Measurements from ENCODE around the gene DPH1. TPM values are rescaled to one million over a fixed set of nuclear protein-coding genes. Genes with fewer than 3 reads are reported as not detected.

Gene DPH1
- total RNA-seq, 1 donor from 2014 or later: 29.4 TPM

DNA sequence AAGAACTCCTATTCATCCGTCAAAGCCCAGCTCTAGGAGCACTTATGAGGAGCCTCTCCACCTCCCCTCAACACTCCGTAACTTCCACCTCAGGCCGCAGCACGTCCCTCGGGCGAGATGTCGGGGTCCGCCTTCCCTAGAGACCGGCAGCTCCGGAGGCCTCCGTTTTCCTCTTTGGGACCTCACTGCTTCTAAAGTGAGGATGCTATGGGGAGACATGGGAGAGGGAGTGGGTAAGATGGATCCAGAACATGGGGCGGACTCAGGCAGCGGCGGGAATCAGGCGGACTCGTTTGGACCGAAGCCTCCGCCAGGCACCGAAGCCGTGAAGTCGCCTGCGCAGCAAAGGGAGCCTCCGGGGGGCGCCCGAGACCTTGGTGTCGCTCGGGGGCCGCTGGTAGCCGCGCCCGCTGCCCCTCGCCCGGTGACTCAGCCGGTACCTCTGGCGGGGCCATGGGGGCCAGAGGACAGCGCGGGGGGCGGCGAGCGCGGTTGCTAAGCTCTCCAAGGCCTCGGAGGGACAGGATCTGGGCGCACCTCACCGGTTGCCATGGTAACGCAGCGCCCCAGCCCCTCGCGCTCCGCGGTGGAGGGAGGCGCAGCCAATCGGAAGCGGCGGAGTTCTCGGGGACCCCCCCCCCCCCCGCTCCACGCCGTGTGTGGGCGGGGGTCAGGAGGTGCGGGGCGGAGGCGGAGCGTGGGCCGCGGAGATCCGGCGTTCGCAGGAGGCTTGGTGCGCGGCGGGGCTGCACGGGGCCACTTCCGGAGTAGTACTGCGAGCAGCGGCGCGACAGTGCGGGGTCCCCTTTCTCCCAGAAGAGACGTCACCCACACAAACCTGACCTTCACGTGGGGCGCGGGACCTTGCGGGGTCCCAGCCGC, 23.7 kb downstream of the DPH1 start:
- Mint-ChIP-seq H3K4me1 (ENCODE audit: low read depth) (peaks cover 19% of the 10 kb centered on the region), H3K27ac (ENCODE audit: unreplicated experiment) (no peak overlapping the region), H3K27me3 (ENCODE audit: low read depth) (no peaks in the 10 kb centered on the region), H3K4me3 (ENCODE audit: unreplicated experiment) (peak overlapping the region; percentile 62), H3K36me3 (ENCODE audit: low read depth) (no peaks in the 10 kb centered on the region), H3K9me3 (ENCODE audit: low read depth) (no peaks in the 10 kb centered on the region)
- DNase-seq (ENCODE audit: low spot score): no peak
- TF ChIP-seq, protein P1, sequence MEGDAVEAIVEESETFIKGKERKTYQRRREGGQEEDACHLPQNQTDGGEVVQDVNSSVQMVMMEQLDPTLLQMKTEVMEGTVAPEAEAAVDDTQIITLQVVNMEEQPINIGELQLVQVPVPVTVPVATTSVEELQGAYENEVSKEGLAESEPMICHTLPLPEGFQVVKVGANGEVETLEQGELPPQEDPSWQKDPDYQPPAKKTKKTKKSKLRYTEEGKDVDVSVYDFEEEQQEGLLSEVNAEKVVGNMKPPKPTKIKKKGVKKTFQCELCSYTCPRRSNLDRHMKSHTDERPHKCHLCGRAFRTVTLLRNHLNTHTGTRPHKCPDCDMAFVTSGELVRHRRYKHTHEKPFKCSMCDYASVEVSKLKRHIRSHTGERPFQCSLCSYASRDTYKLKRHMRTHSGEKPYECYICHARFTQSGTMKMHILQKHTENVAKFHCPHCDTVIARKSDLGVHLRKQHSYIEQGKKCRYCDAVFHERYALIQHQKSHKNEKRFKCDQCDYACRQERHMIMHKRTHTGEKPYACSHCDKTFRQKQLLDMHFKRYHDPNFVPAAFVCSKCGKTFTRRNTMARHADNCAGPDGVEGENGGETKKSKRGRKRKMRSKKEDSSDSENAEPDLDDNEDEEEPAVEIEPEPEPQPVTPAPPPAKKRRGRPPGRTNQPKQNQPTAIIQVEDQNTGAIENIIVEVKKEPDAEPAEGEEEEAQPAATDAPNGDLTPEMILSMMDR (IDR thresholded peaks at IDR 0.05): peak; percentile 85

DNA sequence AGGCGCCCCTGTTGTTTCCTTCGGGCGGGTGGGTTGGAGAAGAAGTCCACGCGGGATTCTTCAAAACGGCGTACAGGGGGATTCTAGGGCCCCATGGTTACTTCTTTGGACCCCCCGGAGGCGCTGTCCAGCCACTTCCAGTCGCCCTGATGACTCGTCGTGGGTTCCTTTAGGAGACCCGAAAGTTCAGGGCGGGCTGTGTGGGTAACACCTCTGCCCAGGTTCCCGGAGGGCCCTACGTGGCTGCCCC, 24.2 kb downstream of the DPH1 start:
- no peak for DNase-seq (ENCODE audit: low spot score)
- H3K4me3 Mint-ChIP-seq (ENCODE audit: unreplicated experiment): peak overlapping the region; percentile 62
- H3K36me3 Mint-ChIP-seq (ENCODE audit: low read depth): no peaks in the 10 kb centered on the region
- no peaks in the 10 kb centered on the region for H3K9me3 Mint-ChIP-seq (ENCODE audit: low read depth)
- H3K4me1 Mint-ChIP-seq (ENCODE audit: low read depth): peaks cover 13% of the 10 kb centered on the region
- TF ChIP-seq, protein P1 (IDR thresholded peaks at IDR 0.05): no peak
- H3K27me3 Mint-ChIP-seq (ENCODE audit: low read depth): no peaks in the 10 kb centered on the region
- no peak overlapping the region for H3K27ac Mint-ChIP-seq (ENCODE audit: unreplicated experiment)

DNA sequence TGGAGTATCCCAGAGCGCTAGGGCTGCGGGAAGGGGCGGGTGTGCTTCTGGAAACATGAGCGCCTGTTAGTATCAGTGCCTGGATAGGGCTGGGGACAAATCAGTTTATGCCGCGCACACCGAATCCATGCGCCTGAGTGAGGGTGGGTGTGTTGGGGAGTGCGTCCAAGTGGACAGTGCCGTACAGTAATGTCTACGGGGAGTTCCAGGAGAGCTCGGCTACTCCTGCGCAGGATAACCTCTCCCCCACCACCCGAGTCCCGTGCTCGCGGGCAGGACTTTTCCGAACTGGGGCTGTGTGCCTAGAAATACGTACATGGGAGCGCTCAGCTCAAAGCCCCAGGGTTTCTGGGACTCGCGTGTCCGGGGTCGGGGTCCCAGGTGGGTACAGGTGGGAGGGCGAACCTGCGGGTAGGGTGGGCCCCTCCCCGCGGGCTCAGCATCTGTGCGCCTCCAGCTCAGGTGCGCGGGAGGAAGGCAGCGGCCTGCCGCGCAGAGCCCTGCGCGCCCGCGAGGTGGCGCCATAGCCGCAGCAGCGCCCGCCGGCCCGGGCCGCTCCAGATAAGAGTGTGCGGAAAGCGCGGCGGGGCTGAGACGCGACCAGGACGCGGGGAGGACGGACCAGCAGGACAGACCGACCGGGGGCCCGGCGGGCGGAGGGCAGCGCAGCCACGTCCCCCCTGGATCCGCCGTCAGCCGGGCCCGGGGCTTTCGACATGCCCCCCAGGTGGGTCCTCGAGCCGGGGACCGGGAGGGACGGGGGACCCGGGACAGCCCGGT, 24.7 kb downstream of the DPH1 start, which contains the start of gene HIC1:
Gene HIC1, plus strand, starts transcription at position 592 of the 780 bp plus-strand sequence. CDS start 1,588 bp downstream, outside the sequence.
- Mint-ChIP-seq H3K36me3 (ENCODE audit: low read depth) (no peaks in the 10 kb centered on the region), H3K4me3 (ENCODE audit: unreplicated experiment) (peak within 1 kb of the TSS; percentile 62), H3K9me3 (ENCODE audit: low read depth) (no peaks in the 10 kb centered on the region), H3K27ac (ENCODE audit: unreplicated experiment) (no peak within 1 kb of the TSS), H3K27me3 (ENCODE audit: low read depth) (no peaks in the 10 kb centered on the region), H3K4me1 (ENCODE audit: low read depth) (peaks cover 10% of the 10 kb centered on the region)
- DNase-seq (ENCODE audit: low spot score): no peak
- TF ChIP-seq, protein P1 (IDR thresholded peaks at IDR 0.05): peak; percentile 96

DNA sequence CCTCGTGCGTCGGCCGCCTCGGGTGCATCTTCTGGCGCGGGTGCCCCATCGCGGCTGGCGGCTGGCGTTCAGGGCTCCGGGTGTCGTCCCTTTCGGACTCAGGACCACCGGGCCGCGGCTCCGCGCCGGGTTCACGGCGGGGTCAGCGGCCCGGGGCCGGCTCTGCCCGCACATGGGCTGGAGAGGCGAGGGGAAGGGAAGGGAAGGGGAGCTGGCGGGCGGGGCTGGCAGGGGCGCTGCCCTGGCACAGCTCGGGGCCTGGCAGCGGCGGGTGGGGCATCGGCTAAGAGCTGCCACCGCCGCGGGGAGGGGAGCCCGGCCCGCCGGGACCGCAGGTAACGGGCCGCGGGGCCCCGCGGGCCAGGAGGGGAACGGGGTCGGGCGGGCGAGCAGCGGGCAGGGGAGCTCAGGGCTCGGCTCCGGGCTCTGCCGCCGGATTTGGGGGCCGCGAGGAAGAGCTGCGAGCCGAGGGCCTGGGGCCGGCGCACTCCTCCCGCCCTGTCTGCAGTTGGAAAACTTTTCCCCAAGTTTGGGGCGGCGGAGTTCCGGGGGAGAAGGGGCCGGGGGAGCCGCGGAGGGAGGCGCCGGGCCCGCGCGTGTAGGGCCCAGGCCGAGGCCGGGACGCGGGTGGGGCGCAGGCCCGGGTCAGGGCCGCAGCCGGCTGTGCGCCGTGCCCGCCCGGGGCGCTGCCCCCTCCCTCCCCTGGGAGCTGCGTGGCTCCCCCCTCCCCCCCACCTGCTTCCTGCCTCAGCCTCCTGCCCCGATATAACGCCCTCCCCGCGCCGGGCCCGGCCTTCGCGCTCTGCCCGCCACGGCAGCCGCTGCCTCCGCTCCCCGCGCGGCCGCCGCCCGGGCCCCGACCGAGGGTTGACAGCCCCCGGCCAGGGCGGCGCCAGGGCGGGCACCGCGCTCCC, 25.6 kb downstream of the DPH1 start:
- Mint-ChIP-seq H3K4me3 (ENCODE audit: unreplicated experiment) (peak overlapping the region; percentile 63), H3K4me1 (ENCODE audit: low read depth) (peaks cover 15% of the 10 kb centered on the region), H3K27me3 (ENCODE audit: low read depth) (no peaks in the 10 kb centered on the region), H3K27ac (ENCODE audit: unreplicated experiment) (no peak overlapping the region), H3K9me3 (ENCODE audit: low read depth) (no peaks in the 10 kb centered on the region), H3K36me3 (ENCODE audit: low read depth) (no peaks in the 10 kb centered on the region)
- TF ChIP-seq, protein P1 (IDR thresholded peaks at IDR 0.05): no peak
- no peak for DNase-seq (ENCODE audit: low spot score)

Data from chondrocyte (in vitro differentiated cells).